GF-D8 (cell line): ENCODE data around the gene CLK2.

Experiments used
- DNase-seq: peaks from one replicate; lab custom pipeline; 2025; lab: John Stamatoyannopoulos, UW

Gene CLK2

GRCh38 chr1:155273343-155274245 lies at the start of gene CLK2:
Gene CLK2, minus strand, starts transcription at chr1:155273504. Its CDS starts 2,527 bp downstream, at chr1:155270977.
- DNase-seq, result peak; percentile 90

- DNase-seq, result no peak
Measured at GRCh38 chr1:155322571-155322952, 49.3 kb upstream of the CLK2 start.

GRCh38 chr1:155321639-155322503 lies 48.6 kb upstream of the CLK2 start:
- no peak for DNase-seq

- DNase-seq, result no peak
Measured at GRCh38 chr1:155320661-155321617, 47.6 kb upstream of the CLK2 start, which contains the start of gene RUSC1. Gene RUSC1, plus strand, starts transcription at chr1:155320894. Its CDS starts 880 bp downstream, at chr1:155321774.

DNA sequence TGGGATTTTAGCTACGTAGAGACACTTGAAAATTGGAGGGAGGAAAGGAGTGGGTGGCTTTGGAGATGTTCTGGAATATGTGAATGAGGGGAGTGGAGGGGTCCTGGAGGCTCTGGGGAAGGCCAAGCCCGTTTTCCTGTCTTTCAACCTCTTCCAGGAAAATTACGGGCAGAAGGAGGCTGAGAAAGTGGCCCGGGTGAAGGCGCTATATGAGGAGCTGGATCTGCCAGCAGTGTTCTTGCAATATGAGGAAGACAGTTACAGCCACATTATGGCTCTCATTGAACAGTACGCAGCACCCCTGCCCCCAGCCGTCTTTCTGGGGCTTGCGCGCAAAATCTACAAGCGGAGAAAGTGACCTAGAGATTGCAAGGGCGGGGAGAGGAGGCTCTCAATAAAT lies 46.9 kb upstream of the CLK2 start:
- DNase-seq, result no peak

DNA sequence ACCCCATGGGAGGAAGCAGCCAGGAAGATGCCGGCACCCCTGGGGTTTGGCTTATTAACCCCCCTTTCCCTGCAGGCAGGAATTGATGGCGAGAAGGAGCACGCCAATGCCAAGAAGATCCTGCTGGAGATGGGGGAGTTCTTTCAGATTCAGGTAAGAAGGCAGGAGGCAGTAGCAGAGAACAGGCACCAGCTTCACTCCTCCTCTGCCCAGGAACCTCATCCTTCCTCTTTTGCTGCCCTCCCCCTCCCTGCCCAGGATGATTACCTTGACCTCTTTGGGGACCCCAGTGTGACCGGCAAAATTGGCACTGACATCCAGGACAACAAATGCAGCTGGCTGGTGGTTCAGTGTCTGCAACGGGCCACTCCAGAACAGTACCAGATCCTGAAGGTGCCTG lies 46.2 kb upstream of the CLK2 start:
- DNase-seq, result no peak

DNA sequence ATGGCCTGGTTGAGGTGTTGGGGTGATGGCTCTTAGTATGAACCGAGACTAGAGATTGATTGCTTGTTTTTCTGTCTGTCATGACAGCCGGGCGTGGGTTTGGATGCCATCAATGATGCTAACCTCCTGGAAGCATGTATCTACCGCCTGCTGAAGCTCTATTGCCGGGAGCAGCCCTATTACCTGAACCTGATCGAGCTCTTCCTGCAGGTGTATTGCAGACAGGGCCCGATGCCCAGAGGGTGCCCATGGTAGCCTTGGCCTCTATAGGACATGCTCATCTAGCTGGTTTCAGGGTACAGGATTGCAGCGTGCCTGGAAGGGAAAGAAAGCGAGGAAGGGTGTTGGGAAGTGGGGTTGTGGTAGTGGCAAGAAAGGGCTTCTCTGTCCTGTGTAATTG lies 44.8 kb upstream of the CLK2 start:
- DNase-seq, result no peak

GRCh38 chr1:155316922-155317321 lies 43.6 kb upstream of the CLK2 start:
- DNase-seq, result no peak

- no peak for DNase-seq
Measured at GRCh38 chr1:155313261-155313660, 40.0 kb upstream of the CLK2 start.

- DNase-seq, result no peak
Measured at GRCh38 chr1:155309423-155310021, 36.2 kb upstream of the CLK2 start.

DNA sequence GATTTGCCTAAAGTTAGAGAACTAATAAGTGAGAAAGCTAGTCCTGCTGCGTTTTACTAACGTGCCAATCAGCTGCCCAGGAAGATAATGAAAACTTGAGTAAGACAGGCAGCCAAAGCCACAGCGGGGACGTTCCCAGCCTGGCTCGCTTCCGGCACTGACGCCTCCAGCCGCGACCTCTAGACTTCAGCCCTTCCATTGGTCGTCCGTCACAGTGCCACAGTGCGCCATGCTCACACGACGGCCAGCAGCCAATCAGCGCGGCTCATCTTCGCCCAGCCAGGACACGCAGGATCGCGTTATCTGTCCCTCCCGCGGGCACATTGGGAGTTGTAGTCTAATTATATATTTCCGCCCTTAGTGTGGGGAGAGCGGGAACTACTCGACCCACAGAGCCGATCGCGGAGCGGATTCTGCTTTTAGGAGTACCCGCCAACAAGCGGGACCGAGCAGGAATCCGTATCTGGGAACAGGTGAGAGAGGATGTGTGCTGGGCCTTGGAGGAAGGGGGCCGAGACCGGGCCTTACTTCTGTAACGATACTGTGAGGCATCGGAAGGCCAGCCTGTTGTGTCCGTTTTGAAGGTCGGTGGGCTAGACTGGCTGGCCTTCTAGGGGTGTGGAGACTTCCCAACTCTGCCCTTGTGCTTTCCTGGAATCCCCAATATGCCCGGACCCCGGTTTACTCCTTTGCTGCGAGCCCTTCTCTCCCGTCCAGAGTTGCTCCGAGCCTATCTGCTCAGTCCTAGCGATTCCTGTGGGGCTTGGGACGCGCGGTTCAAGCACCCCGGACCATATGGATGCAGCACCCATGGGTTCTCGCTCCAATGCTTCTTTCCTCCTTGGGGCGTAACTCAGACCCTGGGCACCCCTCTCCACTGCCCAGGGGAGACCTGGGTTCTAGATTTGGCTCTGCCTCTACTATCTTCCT lies 35.5 kb upstream of the CLK2 start, which contains the start of gene FDPS:
FDPS (plus strand) TSS at position 374 of the 930 bp plus-strand sequence. CDS start 924 bp downstream, outside the sequence.
- DNase-seq, result peak; percentile 98

DNA sequence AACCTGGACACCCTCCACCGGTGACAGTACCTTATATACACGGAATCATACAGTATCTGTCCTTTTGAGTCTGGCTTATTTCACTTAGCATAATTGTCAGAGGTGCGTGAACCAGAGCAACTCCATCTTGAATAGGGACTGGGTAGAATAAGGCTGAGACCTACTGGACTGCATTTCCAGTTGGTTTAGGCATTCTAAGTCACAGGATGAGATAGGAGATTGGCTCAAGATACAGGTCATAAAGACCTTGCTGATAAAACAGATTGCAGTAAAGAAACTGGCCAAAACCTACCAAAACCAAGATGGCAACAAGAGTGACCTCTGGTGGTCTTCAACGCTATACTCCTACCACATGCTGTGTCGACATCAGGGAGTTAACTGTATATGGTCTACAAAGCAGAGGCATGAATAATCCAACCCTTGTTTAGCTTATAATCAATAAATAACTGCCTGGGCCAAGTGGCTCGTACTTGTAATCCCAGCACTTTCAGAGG lies 34.0 kb upstream of the CLK2 start:
- peak; percentile 40 for DNase-seq

- no peak for DNase-seq
Measured at GRCh38 chr1:155305881-155306391, 32.6 kb upstream of the CLK2 start.

- DNase-seq, result no peak
Measured at GRCh38 chr1:155304558-155305063, 31.3 kb upstream of the CLK2 start.

- DNase-seq, result no peak
Measured at GRCh38 chr1:155301342-155301841, 28.1 kb upstream of the CLK2 start, which contains the start of gene PKLR. Gene PKLR, minus strand, starts transcription at chr1:155301438. Its CDS starts 43 bp downstream, at chr1:155301395.

GRCh38 chr1:155300553-155301329 lies 27.4 kb upstream of the CLK2 start:
- DNase-seq, result no peak

GRCh38 chr1:155300024-155300423 lies 26.7 kb upstream of the CLK2 start:
- DNase-seq, result no peak

- no peak for DNase-seq
Measured at GRCh38 chr1:155297384-155297783, 24.1 kb upstream of the CLK2 start.
